GM19468 (cell line): Measurements from ENCODE around the gene PRKAR2A.
"Not testable (repeated sequence)": the region's sequence is repeated elsewhere in the genome, so short reads cannot be mapped to it uniquely, and the experiment has no call there.

Experiments
- ATAC-seq: cut with Tn5 transposase; IDR thresholded peaks from one replicate; pipeline ENCODE4 v1.9.1; 2021; ENCODE audit warnings: mild to moderate bottlenecking, moderate library complexity, moderate number of reproducible peaks; ENCODE audit not compliant: unreplicated experiment; ENCODE audit errors: extremely low read depth

The PRKAR2A gene

GRCh38 chr3:48784426-48785120 lies 63.1 kb downstream of the PRKAR2A start:
- no peak for ATAC-seq

- ATAC-seq: no peak
These were observed 64.4 kb downstream of the PRKAR2A start for GRCh38 chr3:48783304-48783703.

GRCh38 chr3:48782046-48782445 lies 65.6 kb downstream of the PRKAR2A start:
- no peak for ATAC-seq

GRCh38 chr3:48778565-48778964 lies 69.1 kb downstream of the PRKAR2A start:
- not testable (repeated sequence) for ATAC-seq

- no peak for ATAC-seq
These were observed 70.8 kb downstream of the PRKAR2A start for GRCh38 chr3:48776854-48777253.

- no peak for ATAC-seq
These were observed 77.5 kb downstream of the PRKAR2A start for GRCh38 chr3:48770192-48770502.

GRCh38 chr3:48765376-48765775 lies 82.3 kb downstream of the PRKAR2A start:
- ATAC-seq: no peak

- no peak for ATAC-seq
These were observed 84.9 kb downstream of the PRKAR2A start for GRCh38 chr3:48762816-48763215.

GRCh38 chr3:48759991-48760540 lies 87.6 kb downstream of the PRKAR2A start:
- not testable (repeated sequence) for ATAC-seq

GRCh38 chr3:48759531-48759930 lies 88.1 kb downstream of the PRKAR2A start:
- not testable (repeated sequence) for ATAC-seq

- no peak for ATAC-seq
These were observed 88.6 kb downstream of the PRKAR2A start for GRCh38 chr3:48759071-48759470.

GRCh38 chr3:48756640-48757039 lies 91.0 kb downstream of the PRKAR2A start:
- no peak for ATAC-seq

GRCh38 chr3:48750856-48751255 lies 96.8 kb downstream of the PRKAR2A start:
- ATAC-seq: no peak

GRCh38 chr3:48748754-48749153 lies 98.9 kb downstream of the PRKAR2A start:
- ATAC-seq: no peak

- no peak for ATAC-seq
These were observed 100.0 kb downstream of the PRKAR2A start for GRCh38 chr3:48747706-48748105.

- no peak for ATAC-seq
These were observed 100.6 kb downstream of the PRKAR2A start for GRCh38 chr3:48747015-48747615.

GRCh38 chr3:48743773-48744172 lies 103.9 kb downstream of the PRKAR2A start:
- ATAC-seq: no peak

GRCh38 chr3:48741226-48741625 lies 106.4 kb downstream of the PRKAR2A start:
- ATAC-seq: not testable (repeated sequence)

- no peak for ATAC-seq
These were observed 107.5 kb downstream of the PRKAR2A start for GRCh38 chr3:48739955-48740823.

- no peak for ATAC-seq
These were observed 108.1 kb downstream of the PRKAR2A start for GRCh38 chr3:48739617-48739954.
